GM13977 (cell line): ENCODE measurements around the gene ASB9.

ENCODE experiments used
- DNase-seq: peaks from one replicate; pipeline ENCODE4 v3.0.0; 2012; ENCODE audit warnings: low spot score
- CTCF ChIP-seq: IDR thresholded peaks from 2 replicates; pipeline ENCODE4 v1.5.1; 2012; ENCODE audit warnings: mild to moderate bottlenecking, control low read depth; ENCODE audit not compliant: insufficient read depth; ENCODE audit errors: extremely low read depth, missing control alignments
- in situ Hi-C: fragments of 300-500 bp; cut with MboI; formaldehyde crosslinking; loops from one replicate; pipeline ENCODE4 v1.12.0; 2022; ENCODE audit warnings: low sequenced_read_pairs, low pct_unique_long_range_greater_than_20kb, mixed read lengths, inconsistent platforms; ENCODE audit not compliant: unreplicated experiment

Gene ASB9

GRCh38 chrX:15214588-15214987 lies 55.3 kb downstream of the ASB9 start:
- TF ChIP-seq CTCF = no peak
- DNase-seq = no peak
- in situ Hi-C loops = no loop called here

- in situ Hi-C loops = no loop called here
- DNase-seq = no peak
- no peak for TF ChIP-seq CTCF
Observed at GRCh38 chrX:15209096-15209495, 60.8 kb downstream of the ASB9 start.

GRCh38 chrX:15207994-15208393 lies 61.9 kb downstream of the ASB9 start:
- DNase-seq = no peak
- in situ Hi-C loops = no loop called here
- TF ChIP-seq CTCF = no peak

GRCh38 chrX:15207384-15207783 lies 62.5 kb downstream of the ASB9 start:
- no peak for DNase-seq
- in situ Hi-C loops = no loop called here
- no peak for TF ChIP-seq CTCF

- in situ Hi-C loops = no loop called here
- DNase-seq = no peak
- no peak for TF ChIP-seq CTCF
Observed at GRCh38 chrX:15206306-15206705, 63.6 kb downstream of the ASB9 start.

GRCh38 chrX:15204130-15204751 lies 65.6 kb downstream of the ASB9 start:
- TF ChIP-seq CTCF = no peak
- peak; percentile 30 for DNase-seq
- in situ Hi-C loops = no loop called here
